AG08395 (cell line): ENCODE measurements around the gene KHK.
"Not testable (repeated sequence)": the region's sequence is repeated elsewhere in the genome, so short reads cannot be mapped to it uniquely, and the experiment has no call there.

Source experiments
- DNase-seq: peaks from one replicate; pipeline ENCODE4 v3.0.0; 2012; ENCODE audit warnings: mixed read lengths, low spot score

The KHK gene

GRCh38 chr2:27097341-27097740 lies 10.8 kb downstream of the KHK start:
- DNase-seq, result no peak

DNA sequence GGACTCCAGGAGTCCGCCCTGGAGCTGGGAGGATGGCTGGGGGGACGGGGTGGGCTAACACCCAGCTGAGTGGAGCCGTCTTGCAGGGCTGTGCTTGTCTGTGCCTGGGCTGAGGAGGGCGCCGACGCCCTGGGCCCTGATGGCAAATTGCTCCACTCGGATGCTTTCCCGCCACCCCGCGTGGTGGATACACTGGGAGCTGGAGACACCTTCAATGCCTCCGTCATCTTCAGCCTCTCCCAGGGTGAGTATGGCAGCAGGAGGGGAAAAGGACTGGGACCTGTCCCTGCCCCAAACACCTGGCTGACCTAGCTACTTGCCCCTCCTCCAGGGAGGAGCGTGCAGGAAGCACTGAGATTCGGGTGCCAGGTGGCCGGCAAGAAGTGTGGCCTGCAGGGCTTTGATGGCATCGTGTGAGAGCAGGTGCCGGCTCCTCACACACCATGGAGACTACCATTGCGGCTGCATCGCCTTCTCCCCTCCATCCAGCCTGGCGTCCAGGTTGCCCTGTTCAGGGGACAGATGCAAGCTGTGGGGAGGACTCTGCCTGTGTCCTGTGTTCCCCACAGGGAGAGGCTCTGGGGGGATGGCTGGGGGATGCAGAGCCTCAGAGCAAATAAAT lies 12.9 kb downstream of the KHK start:
- no peak for DNase-seq

DNA sequence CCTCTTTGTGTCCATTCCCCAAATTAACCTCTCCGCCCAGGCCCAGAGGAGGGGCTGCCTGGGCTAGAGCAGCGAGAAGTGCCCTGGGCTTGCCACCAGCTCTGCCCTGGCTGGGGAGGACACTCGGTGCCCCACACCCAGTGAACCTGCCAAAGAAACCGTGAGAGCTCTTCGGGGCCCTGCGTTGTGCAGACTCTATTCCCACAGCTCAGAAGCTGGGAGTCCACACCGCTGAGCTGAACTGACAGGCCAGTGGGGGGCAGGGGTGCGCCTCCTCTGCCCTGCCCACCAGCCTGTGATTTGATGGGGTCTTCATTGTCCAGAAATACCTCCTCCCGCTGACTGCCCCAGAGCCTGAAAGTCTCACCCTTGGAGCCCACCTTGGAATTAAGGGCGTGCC lies 13.5 kb downstream of the KHK start:
- no peak for DNase-seq

DNA sequence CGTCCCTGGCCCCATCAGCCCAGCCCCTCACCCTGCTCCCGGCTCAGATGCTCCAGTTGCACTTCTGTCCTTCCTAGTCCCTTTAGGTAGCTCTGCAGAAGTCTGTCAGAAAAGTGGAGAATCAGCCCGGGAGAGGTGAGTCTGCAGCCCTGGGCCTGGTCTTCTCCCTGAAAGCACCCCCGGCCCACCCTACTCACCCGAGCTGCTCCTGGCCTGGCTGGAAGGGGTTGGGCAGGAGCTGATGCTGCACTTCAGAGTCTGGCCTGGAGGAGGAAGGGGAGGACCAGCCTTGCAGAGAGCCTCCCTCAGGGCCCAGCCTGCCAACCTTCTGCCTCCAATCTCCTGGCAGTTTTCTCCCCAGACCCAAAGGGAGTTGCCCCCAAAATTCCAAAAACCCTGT lies 15.8 kb downstream of the KHK start:
- DNase-seq, result no peak

DNA sequence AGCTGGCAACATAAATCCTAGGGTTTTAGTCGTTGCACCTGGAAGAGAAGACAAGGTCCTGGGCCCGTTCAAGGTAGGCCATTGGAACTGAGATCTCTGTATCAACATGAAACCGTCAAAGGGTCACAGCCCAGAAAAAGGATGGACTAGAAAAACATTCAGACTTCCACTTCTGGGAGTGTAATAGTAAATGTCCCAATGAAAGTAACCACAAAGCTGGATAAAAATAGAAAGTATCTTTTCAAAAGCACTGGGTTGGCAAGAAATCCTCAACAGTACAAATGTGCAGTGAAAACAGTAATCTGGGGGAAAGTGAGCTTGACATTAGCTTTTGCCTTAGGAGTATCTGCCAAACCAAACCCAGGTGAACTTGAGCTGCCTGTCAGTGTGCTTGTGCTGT lies 19.4 kb downstream of the KHK start:
- DNase-seq, result no peak

DNA sequence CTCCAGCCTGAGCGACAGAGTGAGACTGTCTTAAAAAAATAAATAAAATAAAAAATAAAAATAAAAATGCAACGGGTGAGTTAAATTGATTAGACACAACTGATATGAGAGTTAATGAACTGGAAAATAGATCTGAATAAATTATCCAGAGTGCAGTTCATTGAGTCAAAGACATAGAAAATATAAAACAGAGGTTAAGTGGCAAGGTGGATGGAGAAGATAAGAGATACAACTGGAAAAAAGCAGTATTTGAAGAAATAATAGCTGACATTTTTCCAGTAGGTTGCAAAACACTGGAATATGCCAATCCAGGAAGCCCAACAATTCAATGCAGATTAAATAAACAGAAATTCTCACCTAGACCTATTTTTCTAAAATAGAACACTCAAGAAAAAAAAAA lies 21.6 kb downstream of the KHK start:
- DNase-seq, result no peak

- DNase-seq, result no peak
Measured at GRCh38 chr2:27109083-27109482, 22.5 kb downstream of the KHK start.

DNA sequence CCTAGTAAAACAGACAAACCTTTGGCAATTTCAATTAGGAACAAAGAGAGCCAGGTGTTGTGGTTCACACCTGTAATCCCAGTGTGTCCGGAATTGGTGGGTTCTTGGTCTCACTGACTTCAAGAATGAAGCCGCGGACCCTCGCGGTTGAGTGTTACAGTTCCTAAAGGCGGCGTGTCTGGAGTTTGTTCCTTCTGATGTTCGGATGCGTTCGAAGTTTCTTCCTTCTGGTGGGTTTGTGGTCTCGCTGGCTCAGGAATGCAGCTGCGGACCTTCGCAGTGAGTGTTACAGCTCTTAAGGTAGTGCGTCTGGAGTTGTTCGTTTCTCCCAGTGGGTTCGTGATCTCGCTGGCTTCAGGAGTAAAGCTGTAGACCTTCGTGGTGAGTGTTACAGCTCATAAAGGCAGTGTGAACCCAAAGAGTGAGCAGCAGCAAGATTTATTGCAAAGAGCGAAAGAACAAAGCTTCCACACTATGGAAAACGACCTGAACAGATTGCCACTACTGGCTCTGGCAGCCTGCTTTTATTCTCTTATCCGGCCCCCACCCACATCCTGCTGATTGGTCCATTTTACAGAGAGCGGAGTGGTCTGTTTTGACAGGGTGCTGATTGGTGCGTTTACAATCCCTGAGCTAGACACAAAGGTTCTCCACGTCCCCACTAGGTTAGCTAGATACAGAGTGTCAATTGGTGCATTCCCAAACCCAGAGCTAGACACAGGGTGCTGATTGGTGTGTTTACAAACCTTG lies 24.2 kb downstream of the KHK start:
- not testable (repeated sequence) for DNase-seq

GRCh38 chr2:27111392-27112078 lies 25.0 kb downstream of the KHK start:
- not testable (repeated sequence) for DNase-seq

DNA sequence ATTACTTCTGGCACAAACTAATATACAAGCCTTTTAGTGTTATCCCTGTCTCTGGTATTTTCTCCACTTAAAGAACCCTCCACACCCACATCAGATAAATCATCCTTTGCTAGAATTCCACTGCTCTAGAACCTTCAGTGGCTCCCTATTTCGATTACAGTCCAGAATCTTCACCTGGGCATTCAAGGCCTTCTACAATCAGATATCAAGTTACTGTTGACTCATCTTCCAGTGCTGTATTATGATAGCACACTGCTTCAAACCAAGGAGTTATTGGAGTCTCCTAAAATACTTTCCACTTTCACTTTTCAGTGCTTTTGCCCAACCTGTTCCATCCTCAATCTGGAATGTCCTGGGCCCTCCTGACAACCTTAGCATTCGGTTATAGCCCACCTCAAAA lies 28.9 kb downstream of the KHK start:
- DNase-seq, result no peak

- no peak for DNase-seq
Measured at GRCh38 chr2:27117995-27118524, 31.5 kb downstream of the KHK start.

GRCh38 chr2:27118525-27119329 lies 32.2 kb downstream of the KHK start, which contains the start of gene CGREF1:
Gene CGREF1 (minus strand): TSS chr2:27119128. CDS start chr2:27104366, 14,762 bp downstream.
- DNase-seq, result peak; percentile 35

GRCh38 chr2:27119330-27119670 lies 32.7 kb downstream of the KHK start:
- not testable (repeated sequence) for DNase-seq

DNA sequence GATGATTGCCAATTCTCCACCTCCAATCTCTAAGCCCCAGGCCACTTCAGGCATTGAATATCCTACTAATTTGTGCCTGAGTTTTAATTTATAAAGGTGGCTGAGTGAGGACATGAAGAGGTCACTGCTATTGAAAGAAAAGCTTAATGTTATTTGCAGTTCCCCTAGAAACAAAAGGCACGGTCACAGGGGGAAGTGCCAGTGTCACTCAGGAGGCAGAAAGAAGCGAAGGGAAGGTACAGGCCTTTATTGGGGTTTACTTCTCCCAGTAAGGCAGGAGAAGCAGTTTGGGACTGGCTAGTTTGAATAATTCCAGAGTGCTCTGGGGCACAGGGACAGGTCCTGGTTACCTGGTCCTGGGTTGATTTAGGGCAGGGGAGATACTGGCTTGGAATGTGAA lies 35.3 kb downstream of the KHK start:
- DNase-seq, result no peak

- no peak for DNase-seq
Measured at GRCh38 chr2:27122791-27123190, 36.2 kb downstream of the KHK start.

DNA sequence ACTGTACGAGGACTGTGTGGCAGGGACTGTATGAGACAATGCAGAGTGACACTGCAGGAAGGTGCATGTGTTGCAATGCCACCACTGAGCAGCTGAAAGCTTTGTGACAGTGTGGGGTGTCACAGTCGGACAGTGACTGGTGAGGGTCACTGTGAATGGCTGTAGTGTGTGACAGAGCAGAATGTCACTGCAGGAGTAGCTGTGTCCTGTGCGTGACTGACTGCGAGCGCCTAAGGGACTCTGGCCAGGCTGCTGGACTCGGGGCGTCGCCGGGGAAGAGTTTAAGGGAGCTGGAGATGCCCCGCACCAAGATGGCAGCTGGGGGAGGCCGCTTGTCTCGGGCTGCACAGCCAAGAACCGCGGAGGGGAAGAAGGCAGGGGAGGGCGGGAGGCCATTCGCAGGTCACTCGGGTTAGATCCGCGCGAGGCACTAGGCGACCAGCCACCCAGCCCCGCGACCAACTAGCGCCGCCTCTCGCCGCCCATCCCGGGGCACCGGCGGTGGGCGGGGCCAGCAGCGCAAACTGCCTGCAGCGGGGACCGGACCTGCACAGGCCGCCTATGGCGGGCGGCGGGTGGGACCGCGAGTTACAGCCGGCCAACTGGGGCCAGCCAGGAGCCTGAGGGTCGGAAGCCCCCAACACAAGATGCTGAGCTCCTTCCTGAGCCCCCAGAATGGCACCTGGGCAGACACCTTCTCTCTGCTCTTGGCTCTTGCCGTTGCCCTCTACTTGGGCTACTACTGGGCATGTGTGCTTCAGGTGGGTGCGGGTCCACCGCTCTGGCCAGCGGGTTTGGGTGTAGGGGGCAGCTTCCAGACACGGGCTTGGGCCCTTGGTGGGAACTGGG lies 37.0 kb downstream of the KHK start, which contains the start of gene ABHD1:
Gene ABHD1 (plus strand): TSS at position 514 of the 849 bp plus-strand sequence. CDS start 134 bp downstream, at position 648.
- peak; percentile 55 for DNase-seq

- DNase-seq, result no peak
Measured at GRCh38 chr2:27125104-27125503, 38.5 kb downstream of the KHK start.

DNA sequence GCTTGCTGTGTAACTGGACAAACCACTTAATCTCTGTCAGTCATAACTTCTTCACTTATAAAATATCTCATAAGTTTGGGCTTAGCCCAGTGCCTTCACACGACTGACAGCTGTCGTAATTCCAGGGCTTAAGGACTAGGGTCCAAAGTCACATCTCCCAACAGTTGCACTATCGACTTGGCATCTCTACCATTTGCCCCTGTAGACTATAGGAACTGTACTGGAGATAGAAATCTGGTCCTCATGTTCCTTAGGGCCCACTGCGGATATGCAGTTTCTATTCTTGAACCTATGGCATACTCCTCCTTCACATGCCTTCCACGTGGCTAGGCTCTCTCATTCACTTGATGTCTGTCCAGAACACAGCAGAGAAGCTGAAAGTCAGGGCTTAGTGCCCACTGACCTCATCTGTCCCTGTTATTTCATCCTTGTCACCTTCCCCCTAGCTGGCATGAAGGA lies 39.7 kb downstream of the KHK start:
- DNase-seq, result no peak

DNA sequence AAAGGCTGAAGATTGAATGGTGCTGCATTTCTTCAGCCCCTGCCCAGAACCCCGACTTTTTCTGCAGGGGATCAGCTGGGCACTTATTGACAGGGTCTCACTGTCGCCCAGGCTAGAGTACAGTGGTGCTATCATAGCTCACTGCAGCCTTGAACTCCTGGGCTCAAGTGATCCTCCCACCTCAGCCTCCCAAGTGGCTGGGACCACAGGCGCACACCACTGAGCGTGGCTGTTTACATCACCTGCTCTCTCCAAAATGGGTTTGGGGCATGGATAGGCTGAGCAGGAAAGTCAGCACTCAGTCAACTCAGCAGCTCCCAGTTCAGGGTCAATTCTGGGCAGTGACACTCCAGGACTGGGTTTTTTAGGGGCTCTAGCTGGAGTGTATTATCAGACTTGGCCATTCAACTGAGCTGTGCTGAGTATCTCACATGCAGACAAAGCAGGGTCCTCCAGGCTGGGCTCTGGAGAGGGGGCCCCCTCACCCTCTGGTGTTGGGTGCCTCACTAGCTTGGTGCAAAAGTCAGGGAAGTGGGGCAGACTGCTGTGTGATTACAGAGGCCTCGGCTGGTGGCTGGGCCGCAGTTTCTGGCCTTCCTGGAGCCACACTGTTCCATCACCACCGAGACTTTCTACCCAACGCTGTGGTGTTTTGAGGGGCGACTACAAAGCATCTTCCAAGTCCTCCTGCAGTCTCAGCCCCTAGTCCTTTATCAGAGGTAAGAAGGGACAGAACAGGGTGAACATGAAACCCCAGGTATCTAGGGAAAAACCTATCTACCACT lies 41.5 kb downstream of the KHK start:
- DNase-seq, result no peak
